SK-N-SH (cell line): Measurements from ENCODE around the gene GPS2. TPM values are rescaled to one million over a fixed set of nuclear protein-coding genes. Genes with fewer than 3 reads are reported as not detected.

ENCODE experiments used
- CTCF ChIA-PET: fragments of 300-600, 350-600 bp; formaldehyde crosslinking; extraction: SDS; loops from one replicate; lab custom pipeline; 2021; lab: Yijun Ruan, JAX
- POLR2A ChIA-PET: fragments of 350-600 bp; sonication (Branson Sonifier 250); formaldehyde crosslinking; extraction: SDS; loops from one replicate; lab custom pipeline; 2020; ENCODE audit warnings: antibody characterized with exemption, inconsistent platforms; lab: Yijun Ruan, JAX
- DNase-seq: peaks from one replicate; pipeline ENCODE4 v3.0.0; 2012
- H2AFZ ChIP-seq: fragments of 200-600 bp; sonication (generic); 2 replicates; pipeline ENCODE4 v1.8.1; 2016; ENCODE audit warnings: antibody characterized with exemption, mild to moderate bottlenecking, low read depth
- H3F3A ChIP-seq: fragments of 200-600 bp; sonication (generic); replicated peaks from 2 replicates; pipeline ENCODE3; 2016; ENCODE audit warnings: antibody characterized with exemption, mild to moderate bottlenecking; ENCODE audit not compliant: insufficient read depth
- H3K27ac ChIP-seq, 2 experiments: fragments of 200-500 bp in 1 of 2; fragments of 200-600 bp in 1 of 2; sonication (Bioruptor generic) in 1 of 2; sonication (generic), shearing (Covaris generic) in 1 of 2; 2 replicates each; pipeline versions ENCODE4 v1.5.1 to v1.6.1; 2014 to 2016; ENCODE audit warnings: low read depth in 2 of 2, inconsistent platforms in 1 of 2, low read length in 1 of 2, mild to moderate bottlenecking in 1 of 2, mixed read lengths in 1 of 2
- H3K27me3 ChIP-seq: fragments of 200-600 bp; sonication (generic), shearing (Covaris generic); 2 replicates; pipeline ENCODE4 v1.6.1; 2016; ENCODE audit warnings: mixed run types; ENCODE audit not compliant: insufficient read depth
- H3K36me3 ChIP-seq, 2 experiments: fragments of 200-500 bp in 1 of 2; fragments of 200-600 bp in 1 of 2; sonication (Bioruptor generic) in 1 of 2; sonication (generic) in 1 of 2; replicated peaks in 1 of 2; 2 replicates each; pipeline versions ENCODE3 to v1.5.1; 2014 to 2016; ENCODE audit warnings: low read length in 1 of 2, mild to moderate bottlenecking in 1 of 2; ENCODE audit not compliant: insufficient read depth in 2 of 2, control insufficient read depth in 1 of 2
- H3K4me1 ChIP-seq, 2 experiments: fragments of 200-500 bp in 1 of 2; fragments of 200-600 bp in 1 of 2; sonication (Bioruptor generic) in 1 of 2; sonication (generic), shearing (Covaris generic) in 1 of 2; 2 replicates each; pipeline versions ENCODE4 v1.5.1 to v1.6.1; 2014 to 2016; ENCODE audit warnings: low read depth in 1 of 2, low read length in 1 of 2, mixed run types in 1 of 2; ENCODE audit not compliant: insufficient read depth in 2 of 2, control insufficient read depth in 1 of 2
- H3K4me2 ChIP-seq: fragments of 200-600 bp; sonication (generic), shearing (Covaris generic); 2 replicates; pipeline ENCODE4 v1.6.1; 2017; ENCODE audit warnings: mixed run types
- H3K4me3 ChIP-seq, 2 experiments: fragments of 200-500 bp in 1 of 2; fragments of 200-600 bp in 1 of 2; sonication (Bioruptor generic) in 1 of 2; sonication (generic), shearing (Covaris generic) in 1 of 2; 2 replicates each; pipeline versions ENCODE4 v1.5.1 to v1.8.1; 2014 to 2016; ENCODE audit warnings: low read depth in 2 of 2, inconsistent platforms in 1 of 2, low read length in 1 of 2, mild to moderate bottlenecking in 1 of 2, mixed read lengths in 1 of 2, moderate library complexity in 1 of 2
- H3K79me2 ChIP-seq: fragments of 200-600 bp; sonication (generic); 2 replicates; pipeline ENCODE4 v1.8.1; 2017; ENCODE audit warnings: mild to moderate bottlenecking; ENCODE audit not compliant: insufficient read depth
- H3K9ac ChIP-seq: fragments of 200-600 bp; sonication (generic); 2 replicates; pipeline ENCODE4 v1.6.1; 2017; ENCODE audit warnings: mixed run types
- H3K9me2 ChIP-seq: fragments of 200-600 bp; sonication (generic); 2 replicates; pipeline ENCODE4 v1.6.1; 2017; ENCODE audit warnings: mixed run types
- H3K9me3 ChIP-seq: fragments of 200-600 bp; sonication (generic); 2 replicates; pipeline ENCODE4 v1.6.1; 2017; ENCODE audit warnings: mixed run types, mild to moderate bottlenecking, moderate library complexity
- H4K20me1 ChIP-seq: fragments of 200-600 bp; sonication (generic); 2 replicates; pipeline ENCODE4 v1.6.1; 2017; ENCODE audit warnings: mild to moderate bottlenecking, mixed run types; ENCODE audit not compliant: insufficient read depth
- CHD2 ChIP-seq: fragments of 150-350 bp; IDR thresholded peaks from 2 replicates; pipeline ENCODE4 v1.6.1; 2018; ENCODE audit warnings: low read length; ENCODE audit not compliant: partially characterized antibody
- CTCF ChIP-seq: fragments of 200-600 bp; sonication (generic); IDR thresholded peaks from 2 replicates; pipeline ENCODE4 v1.6.1; 2017; ENCODE audit warnings: antibody characterized with exemption, mild to moderate bottlenecking, moderate library complexity
- EP300 ChIP-seq, 2 experiments: IDR thresholded peaks; 2 replicates each; pipeline versions ENCODE4 v1.4.0 to v1.6.1; 2012; ENCODE audit warnings: borderline replicate concordance in 1 of 2, low read depth in 1 of 2, low read length in 1 of 2
- FOXJ3 ChIP-seq: sonication (generic); formaldehyde crosslinking; IDR thresholded peaks from 2 replicates; pipeline ENCODE4 v1.5.1; 2020; ENCODE audit warnings: mild to moderate bottlenecking, missing genetic modification reagents
- FOXM1 ChIP-seq: IDR thresholded peaks from 2 replicates; pipeline ENCODE4 v1.4.0; 2012; ENCODE audit warnings: low read depth, mild to moderate bottlenecking
- GABPA ChIP-seq: IDR thresholded peaks from 2 replicates; pipeline ENCODE4 v1.4.0; 2012; ENCODE audit warnings: low read depth, mild to moderate bottlenecking
- GATA2 ChIP-seq: sonication (generic); formaldehyde crosslinking; IDR thresholded peaks from 2 replicates; pipeline ENCODE4 v1.5.0; 2020; ENCODE audit warnings: mild to moderate bottlenecking, missing genetic modification reagents
- IRF3 ChIP-seq: fragments of 150-350 bp; IDR thresholded peaks from 2 replicates; pipeline ENCODE4 v1.6.1; 2016; ENCODE audit warnings: mild to moderate bottlenecking, low read depth, low read length
- MXI1 ChIP-seq: IDR thresholded peaks from 2 replicates; pipeline ENCODE4 v1.6.1; 2012; ENCODE audit warnings: mild to moderate bottlenecking, low read depth, low read length, improper control_type of control experiment
- NRF1 ChIP-seq: IDR thresholded peaks from 2 replicates; pipeline ENCODE4 v1.6.1; 2012; ENCODE audit warnings: low read depth, mild to moderate bottlenecking, low read length
- POLR2AphosphoS5 ChIP-seq: IDR thresholded peaks from 2 replicates; pipeline ENCODE4 v1.6.1; 2012; ENCODE audit warnings: low read depth, low read length
- RFX5 ChIP-seq: IDR thresholded peaks from 2 replicates; pipeline ENCODE4 v1.6.1; 2012; ENCODE audit warnings: mild to moderate bottlenecking, improper control_type of control experiment, low read length
- RXRA ChIP-seq: IDR thresholded peaks from 2 replicates; pipeline ENCODE4 v1.4.0; 2012; ENCODE audit warnings: low read depth, mild to moderate bottlenecking, borderline replicate concordance
- TAF1 ChIP-seq: IDR thresholded peaks from 2 replicates; pipeline ENCODE4 v1.6.1; 2012; ENCODE audit warnings: low read depth, mild to moderate bottlenecking, low read length, moderate library complexity, borderline replicate concordance
- TEAD4 ChIP-seq: IDR thresholded peaks from 2 replicates; pipeline ENCODE4 v1.4.0; 2012; ENCODE audit warnings: mild to moderate bottlenecking, borderline replicate concordance; ENCODE audit not compliant: insufficient read depth
- ZBTB33 ChIP-seq: IDR thresholded peaks from 2 replicates; pipeline ENCODE4 v1.4.0; 2012; ENCODE audit warnings: low read depth, borderline replicate concordance
- WGBS: methylation state at CpG from one replicate; pipeline ENCODE4 v1.1.6; 2017; ENCODE audit warnings: low lambda C conversion rate; 5-methylcytosine and 5-hydroxymethylcytosine counted together
- polyA plus RNA-seq, 3 experiments: library from polyadenylated mRNA; depleted of rRNA; stranded (reverse); fragments of >200 nt; gene quantifications; 2 replicates each; pipeline ENCODE4 v1.2.3, GENCODE V29; 2012
- TF ChIP-seq, protein P1 (sequence below): IDR thresholded peaks from 2 replicates; pipeline ENCODE4 v1.4.0; 2012; ENCODE audit warnings: low read depth

GPS2 gene
- polyA plus RNA-seq, 1 of the 3 experiments (the other 2 are of a cell fraction) = 102 TPM

DNA sequence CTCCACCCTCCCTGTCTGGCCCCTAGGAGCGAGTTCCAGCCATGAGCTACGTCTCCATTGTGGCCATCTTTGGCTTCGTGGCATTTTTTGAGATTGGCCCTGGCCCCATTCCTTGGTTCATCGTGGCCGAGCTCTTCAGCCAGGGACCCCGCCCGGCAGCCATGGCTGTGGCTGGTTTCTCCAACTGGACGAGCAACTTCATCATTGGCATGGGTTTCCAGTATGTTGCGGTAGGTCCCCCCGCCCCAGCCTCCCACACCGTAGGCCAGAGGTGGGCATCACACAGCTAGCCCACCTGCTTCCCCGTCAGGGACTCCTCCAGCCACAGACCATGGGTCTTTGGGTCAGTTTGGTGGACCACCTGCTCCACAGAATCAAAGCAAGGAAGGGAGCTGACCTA lies 29.5 kb downstream of the GPS2 start:
- TF ChIP-seq, protein P1, sequence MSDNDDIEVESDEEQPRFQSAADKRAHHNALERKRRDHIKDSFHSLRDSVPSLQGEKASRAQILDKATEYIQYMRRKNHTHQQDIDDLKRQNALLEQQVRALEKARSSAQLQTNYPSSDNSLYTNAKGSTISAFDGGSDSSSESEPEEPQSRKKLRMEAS = no peak
- TF ChIP-seq NRF1 (no peak), RFX5 (no peak), FOXM1 (no peak), RXRA (no peak), TEAD4 (no peak), GATA2 (CRISPR knock-in tag) (no peak), CTCF (no peak), CHD2 (no peak), IRF3 (no peak), MXI1 (no peak), EP300 (IDR thresholded peaks at IDR 0.05; ENCODE audit: borderline replicate concordance in 1 of 2, low read depth in 1 of 2, low read length in 1 of 2) (no peak), POLR2AphosphoS5 (no peak)
- H3K9me2 ChIP-seq = no peaks in the 10 kb centered on the region
- H3K27me3 ChIP-seq = peaks cover 6% of the 10 kb centered on the region; the same call in 1 of the 2 replicates
- no peak overlapping the region for H3K9ac ChIP-seq
- 82% methylated on average over 11 of the region's 12 CpGs for WGBS
- CTCF ChIA-PET = interaction anchor here (1.1 to 8.8 kb wide), 3 partner anchors 12 to 374 kb away, joined by 3 to 169 read pairs (median 3); no protein-coding TSS in a partner anchor
- peaks cover 6 to 14% of the 10 kb centered on the region in 2 experiments; a peak in 2 of 4 replicates for H3K4me1 ChIP-seq
- H4K20me1 ChIP-seq = no peaks in the 10 kb centered on the region
- peaks cover 5% of the 10 kb centered on the region for H3F3A ChIP-seq
- no peaks in the 10 kb centered on the region for H3K36me3 ChIP-seq
- no peak overlapping the region for H2AFZ ChIP-seq
- H3K27ac ChIP-seq = no peak overlapping the region
- no peaks in the 10 kb centered on the region for H3K9me3 ChIP-seq
- no peak for DNase-seq
- no peaks in the 10 kb centered on the region for H3K79me2 ChIP-seq
- H3K4me2 ChIP-seq = no peak overlapping the region
- POLR2A ChIA-PET = no interaction called here
- no peak overlapping the region for H3K4me3 ChIP-seq

GRCh38 chr17:7284911-7285310 lies 30.2 kb downstream of the GPS2 start:
- peaks cover 6% of the 10 kb centered on the region; the same call in 1 of the 2 replicates for H3K27me3 ChIP-seq
- DNase-seq = no peak
- peaks cover 6 to 18% of the 10 kb centered on the region in 2 experiments; a peak in 2 of 4 replicates for H3K4me1 ChIP-seq
- H3K27ac ChIP-seq = no peak overlapping the region
- H3K9me2 ChIP-seq = no peaks in the 10 kb centered on the region
- H3K4me2 ChIP-seq = no peak overlapping the region
- WGBS = 79% methylated on average over 13 of the region's 16 CpGs
- POLR2A ChIA-PET = no interaction called here
- CTCF ChIA-PET = interaction anchor here (0.8 to 8.8 kb wide), 3 partner anchors 13 to 263 kb away, joined by 3 to 169 read pairs (median 3); no protein-coding TSS in a partner anchor
- H3F3A ChIP-seq = peaks cover 13% of the 10 kb centered on the region
- TF ChIP-seq FOXJ3 (CRISPR knock-in tag) = no peak
- TF ChIP-seq TAF1 = no peak
- no peak for TF ChIP-seq FOXM1
- TF ChIP-seq ZBTB33 = no peak
- no peak for TF ChIP-seq GABPA
- TF ChIP-seq, all 33 proteins: peak for 0
- Histone ChIP-seq H3K36me3 (no peaks in the 10 kb centered on the region), H3K9me3 (no peaks in the 10 kb centered on the region), H3K79me2 (no peaks in the 10 kb centered on the region), H3K9ac (no peak overlapping the region), H4K20me1 (no peaks in the 10 kb centered on the region), H2AFZ (no peak overlapping the region), H3K4me3 (no peak overlapping the region)
